Stimulated activated CD4-positive, alpha-beta T cell treated with anti-CD3 and anti-CD28 coated beads, Interleukin-1b, Interleukin-23, amount 100 ng/mL, for 1 hour (primary cell): ENCODE data around the gene SFXN5.
"Not testable (repeated sequence)": the region's sequence is repeated elsewhere in the genome, so short reads cannot be mapped to it uniquely, and the experiment has no call there.

Experiments
- DNase-seq, 2 donors: peaks; one replicate each; pipeline ENCODE4 v3.0.0-alpha.2; 2020; ENCODE audit warnings: low read depth in 2 of 2

SFXN5 gene

GRCh38 chr2:73078457-73079411, 7.2 kb upstream of the SFXN5 start:
- DNase-seq = no peak

DNA sequence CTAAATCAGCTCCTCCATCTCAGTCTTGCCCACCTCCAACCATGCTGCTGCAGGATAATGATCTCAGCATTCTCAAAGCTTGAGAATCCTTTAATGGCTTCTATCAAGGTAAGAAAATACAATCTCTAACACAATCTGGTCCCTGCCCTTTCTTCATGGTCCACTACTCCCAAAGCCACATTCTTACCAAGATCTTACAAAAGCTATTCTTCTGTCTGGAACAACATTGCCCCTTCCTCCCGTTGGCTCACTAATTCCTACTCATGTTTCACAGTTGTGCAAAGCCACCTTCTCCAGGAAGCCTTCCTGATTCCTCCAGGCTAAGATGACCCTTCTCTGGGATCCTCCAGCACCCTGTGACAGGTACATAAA, 5.9 kb upstream of the SFXN5 start:
- DNase-seq = no peak

- no peak for DNase-seq
Observed at GRCh38 chr2:73076701-73077423, 5.3 kb upstream of the SFXN5 start.

DNA sequence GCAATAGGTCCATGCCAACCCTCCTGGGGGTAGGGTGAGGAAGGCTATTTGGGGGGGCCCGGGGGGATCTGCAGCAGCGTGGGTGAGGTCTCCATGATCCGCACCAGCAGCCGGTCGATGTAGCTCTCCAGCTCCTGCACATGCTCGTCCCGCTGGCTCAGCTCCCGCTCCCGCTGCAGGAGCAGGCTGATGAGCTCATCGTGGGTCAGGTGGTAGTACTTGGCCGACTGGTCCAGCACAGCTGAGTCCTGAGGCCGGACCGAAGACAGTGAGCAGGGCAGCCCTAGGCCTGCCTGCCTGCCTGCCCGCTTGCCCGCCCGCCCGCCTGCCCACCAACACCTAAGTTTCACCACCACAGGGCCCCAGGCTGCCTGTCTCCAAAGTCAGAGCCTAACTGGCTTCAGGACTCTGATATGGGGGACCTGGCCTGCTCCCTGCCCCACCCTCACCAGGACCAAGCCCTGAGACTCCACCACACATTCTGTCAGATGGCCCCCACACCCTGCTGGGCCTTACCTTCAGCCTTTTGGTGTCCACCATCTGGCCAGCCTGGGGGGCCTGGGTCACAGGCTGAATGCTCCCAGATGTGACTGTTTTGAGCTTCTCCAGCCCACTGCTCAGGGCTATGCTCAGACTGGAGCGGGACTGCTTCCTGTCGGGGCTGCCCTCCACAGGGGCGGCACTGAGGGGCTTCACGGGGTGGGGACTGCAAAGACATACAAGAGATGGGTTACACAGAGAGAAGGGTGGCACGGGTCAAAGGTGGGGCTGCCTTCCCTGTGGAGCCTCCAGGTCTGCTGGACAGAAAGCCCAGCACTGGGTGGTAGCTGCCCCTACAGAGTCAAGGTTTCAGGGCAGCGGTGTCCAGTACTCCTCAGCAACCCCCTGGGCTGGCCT, 4.2 kb upstream of the SFXN5 start:
- no peak for DNase-seq

- DNase-seq = no peak
Observed at GRCh38 chr2:73074110-73075069, 2.9 kb upstream of the SFXN5 start.

DNA sequence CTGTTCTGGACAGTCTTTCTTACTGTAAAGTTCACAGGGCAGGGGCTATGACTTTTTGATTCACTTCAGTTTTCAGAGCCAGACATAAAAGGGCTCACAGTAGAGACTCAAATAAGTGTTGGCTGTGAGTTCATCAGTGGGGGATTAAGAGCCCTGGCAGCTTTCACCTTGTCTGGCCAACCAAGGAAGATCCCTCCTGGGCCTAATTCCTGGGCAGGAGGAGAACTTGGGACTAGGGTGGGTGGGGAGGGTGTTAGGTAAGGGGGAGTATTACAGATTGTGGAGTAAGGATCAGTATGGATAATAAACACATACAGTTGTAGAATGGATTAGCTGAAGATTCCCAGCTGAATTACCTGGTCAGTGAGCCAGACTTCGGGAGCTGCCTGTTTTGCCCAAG, 904 bp upstream of the SFXN5 start:
- no peak for DNase-seq

DNA sequence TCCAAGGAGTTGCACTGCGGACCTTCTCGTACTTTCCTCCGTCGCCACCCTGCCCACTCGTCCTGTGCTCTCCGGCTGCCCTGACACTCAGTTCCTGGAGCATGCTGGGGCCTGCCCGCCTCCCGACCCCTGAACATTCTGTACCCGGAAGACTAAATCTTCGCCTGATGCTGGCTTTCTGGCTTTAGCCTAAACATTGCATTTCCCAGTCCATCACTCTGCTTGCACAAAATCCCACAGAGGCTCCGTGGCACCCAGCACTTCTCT, 550 bp upstream of the SFXN5 start:
- DNase-seq = no peak

GRCh38 chr2:73070643-73071359, 711 bp downstream of the SFXN5 start:
- DNase-seq = peak in 1 of 2 donors; percentile 10

DNA sequence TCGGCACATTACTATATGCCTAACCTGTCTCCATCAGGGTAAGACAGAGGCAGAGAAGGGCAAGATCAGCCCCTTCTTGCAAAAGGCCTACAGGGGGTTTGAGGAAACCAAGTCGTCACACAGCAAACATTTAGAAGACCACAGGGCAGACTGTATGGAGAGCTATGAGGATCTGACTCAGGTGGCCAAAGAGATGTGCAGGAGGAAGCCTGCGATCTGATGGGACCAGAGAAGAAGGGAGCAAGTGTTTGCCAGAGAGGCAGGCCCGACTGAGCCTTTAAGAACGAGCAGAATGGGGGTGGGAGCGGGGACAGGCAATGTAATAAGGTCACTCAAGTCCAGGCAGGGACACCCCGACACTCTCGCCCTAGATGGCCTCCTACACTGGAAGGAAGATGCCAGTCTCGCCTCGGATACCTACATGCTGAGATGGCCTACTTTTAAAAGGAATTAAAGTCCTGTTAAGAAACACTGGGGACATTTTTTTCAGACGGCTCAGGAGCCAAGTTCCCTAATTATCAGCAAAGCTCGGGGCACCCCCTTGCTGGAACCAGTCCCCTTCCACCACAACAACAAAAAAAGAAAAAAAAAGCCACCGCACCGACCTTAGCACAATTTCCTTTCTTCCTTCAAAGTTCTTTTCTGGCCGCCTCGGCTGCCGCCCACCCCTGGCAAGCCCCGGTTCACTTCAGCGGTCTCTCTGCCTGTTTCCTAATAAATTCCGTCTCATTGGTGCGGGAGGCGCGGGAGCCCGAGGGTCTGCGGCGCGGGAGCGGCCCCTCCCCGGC, 1.5 kb downstream of the SFXN5 start:
- no peak for DNase-seq

DNA sequence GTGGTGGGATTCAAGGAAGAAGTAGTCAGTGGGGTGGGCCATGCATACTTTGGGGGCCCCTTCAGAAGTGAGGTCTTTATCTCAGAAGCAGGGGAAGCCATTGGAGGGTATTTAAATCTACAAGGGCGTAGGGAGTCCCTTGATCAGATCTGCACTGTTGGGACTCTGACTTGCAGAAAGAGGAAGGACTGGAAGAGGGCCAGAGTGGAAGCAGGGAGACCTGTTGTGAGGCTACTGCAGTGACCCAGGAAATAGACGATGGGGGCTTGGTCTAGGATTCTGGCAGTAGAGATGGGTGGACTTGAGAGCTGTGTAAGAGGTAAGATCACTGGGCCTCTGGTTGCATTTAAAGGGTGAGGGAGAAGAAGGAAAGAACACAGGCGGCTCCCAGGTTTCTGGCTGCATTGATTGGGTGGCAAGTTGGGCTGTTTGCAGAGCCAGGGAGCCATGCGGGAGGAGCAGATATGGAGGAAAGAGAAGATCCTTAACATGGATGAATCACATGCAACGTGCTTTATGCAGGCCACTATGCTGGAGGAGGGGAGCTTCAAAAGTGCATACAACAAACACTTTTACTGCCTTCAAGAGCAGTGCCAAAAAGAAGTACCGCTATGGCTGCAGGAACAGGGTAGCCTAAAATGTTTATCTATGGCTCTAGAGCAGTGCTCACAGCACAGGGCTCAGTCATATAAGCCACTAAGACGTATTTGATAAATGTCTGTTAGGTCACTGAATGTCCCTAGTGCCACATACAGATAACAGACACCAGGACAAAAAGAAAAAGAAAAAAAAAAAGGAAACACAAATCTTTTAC, 2.3 kb downstream of the SFXN5 start:
- DNase-seq = no peak

- no peak for DNase-seq
Observed at GRCh38 chr2:73068147-73068546, 3.4 kb downstream of the SFXN5 start.

DNA sequence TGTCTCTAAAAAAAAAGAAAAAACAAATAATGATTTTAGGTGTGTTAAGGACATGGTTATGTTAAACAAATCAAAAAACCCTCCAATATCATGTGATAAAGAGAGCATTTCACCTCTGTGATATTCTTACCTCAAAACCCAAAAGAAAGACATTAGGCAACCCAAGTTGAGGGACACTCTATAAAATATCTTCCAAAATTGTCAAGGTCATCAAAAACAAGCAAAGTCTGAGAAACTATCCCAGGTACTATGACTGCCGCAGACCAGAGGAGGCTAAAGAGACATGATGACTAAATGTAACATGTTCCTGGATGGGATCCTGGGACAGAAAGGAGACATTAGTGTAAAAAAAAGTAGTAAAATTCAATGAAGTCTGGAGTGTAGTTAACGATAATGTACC, 4.5 kb downstream of the SFXN5 start:
- no peak for DNase-seq

DNA sequence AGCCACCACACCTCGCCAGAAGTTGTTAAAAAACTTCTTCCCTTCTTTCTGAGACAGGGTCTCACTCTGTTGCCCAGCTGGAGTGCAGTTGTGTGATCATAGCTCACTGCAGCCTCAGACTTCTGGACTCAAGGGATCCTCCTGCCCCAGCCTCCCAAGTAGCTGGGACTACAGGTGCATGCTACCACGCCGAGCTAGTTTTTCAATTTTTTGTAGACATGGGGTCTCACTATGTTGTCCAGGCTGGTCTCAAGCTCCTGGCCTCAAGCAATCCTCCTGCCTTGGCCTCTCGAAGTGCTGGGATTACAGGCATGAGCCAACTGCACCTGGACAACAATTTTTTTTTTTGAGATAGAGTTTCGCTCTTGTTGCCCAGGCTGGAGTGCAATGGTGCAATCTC, 6.4 kb downstream of the SFXN5 start:
- not testable (repeated sequence) for DNase-seq

GRCh38 chr2:73063909-73064875, 7.3 kb downstream of the SFXN5 start:
- DNase-seq = no peak

GRCh38 chr2:73063472-73063871, 8.0 kb downstream of the SFXN5 start:
- no peak for DNase-seq

- no peak for DNase-seq
Observed at GRCh38 chr2:73059106-73059505, 12.4 kb downstream of the SFXN5 start.

DNA sequence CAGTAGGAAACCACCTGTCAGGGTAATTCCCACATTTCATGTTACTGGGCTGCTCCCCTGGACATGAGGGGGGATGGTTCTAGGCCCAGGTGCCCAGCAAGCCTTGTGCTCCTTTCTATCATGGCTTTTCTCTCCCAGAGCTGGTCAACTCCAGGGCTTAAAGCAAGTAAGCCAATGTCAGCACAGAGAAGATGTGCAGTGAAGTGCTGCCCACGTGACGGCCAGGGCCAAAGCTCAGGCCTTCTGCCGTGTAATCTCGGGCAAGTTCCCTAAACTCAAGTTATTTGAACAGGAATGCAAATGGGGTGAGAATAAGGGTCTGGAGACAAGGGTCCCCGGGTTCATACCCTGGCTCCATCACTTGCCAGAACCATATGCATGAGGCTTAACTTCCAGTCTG, 16.5 kb downstream of the SFXN5 start:
- no peak for DNase-seq
